Right lobe of liver (tissue), 6 donors: ENCODE results near the gene TSKU. TPM values are rescaled to one million over a fixed set of nuclear protein-coding genes. Genes with fewer than 3 reads are reported as not detected.

Experiments
- ATAC-seq, 4 donors: fragments of 200-7000 bp; cut with Tn5 transposase; one replicate each; pipeline ENCODE4 v1.9.1; 2020; ENCODE audit warnings: mild to moderate bottlenecking in 4 of 4, moderate library complexity in 4 of 4
- DNase-seq, 3 donors: peaks; one replicate each; pipeline ENCODE4 v3.0.0-alpha.2; 2020
- H3K27ac ChIP-seq, 3 donors: fragments of 200-600 bp; one replicate each; pipeline ENCODE4 v1.8.0; 2022
- H3K27me3 ChIP-seq, 2 donors: fragments of 200-600 bp; one replicate each; pipeline ENCODE4 v1.8.0; 2022
- H3K36me3 ChIP-seq, 4 donors: fragments of 200-600 bp; sonication (generic) in 1 of 4; one replicate each; pipeline versions ENCODE4 v1.5.1 to v1.8.0; 2017 to 2022; ENCODE audit warnings: control low read depth in 1 of 4
- H3K4me1 ChIP-seq, 4 donors: fragments of 200-600 bp; sonication (generic) in 1 of 4; one replicate each; pipeline versions ENCODE4 v1.5.1 to v1.8.0; 2017 to 2022; ENCODE audit warnings: control low read depth in 1 of 4
- H3K4me3 ChIP-seq, 3 donors: fragments of 200-600 bp; one replicate each; pipeline ENCODE4 v1.8.0; 2022
- H3K9me3 ChIP-seq, 4 donors: fragments of 200-600 bp; sonication (generic) in 1 of 4; one replicate each; pipeline versions ENCODE4 v1.5.1 to v1.8.0; 2017 to 2022; ENCODE audit warnings: control low read depth in 1 of 4
- POLR2A ChIP-seq: fragments of 450-650 bp; IDR thresholded peaks from one replicate; pipeline ENCODE4 v1.6.1; 2017; ENCODE audit warnings: antibody characterized with exemption, mild to moderate bottlenecking
- WGBS: methylation state at CpG from one replicate; pipeline ENCODE4 v1.1.6; 2018; ENCODE audit warnings: low coverage, low lambda C conversion rate; ENCODE audit not compliant: insufficient coverage; ENCODE audit errors: missing lambda C conversion rate; 5-methylcytosine and 5-hydroxymethylcytosine counted together
- intact Hi-C, 2 donors: fragments of 100-400 bp; cut with DNase I; formaldehyde crosslinking; loops; one replicate each; pipeline versions ENCODE4 v1.11.2 to v1.14.1; 2022
- total RNA-seq, 6 experiments: library from RNA; depleted of rRNA in 2 of 6; stranded (reverse); fragments of >200 nt in 2 of 6; fragmentation: NEBNext Ultra II Directional in 3 of 6; extraction: Animal tissue kit (Norgen Biotek cat#: 25700) in 3 of 6; gene quantifications; one replicate each; pipeline versions ENCODE4 v1.1.0 to v1.2.4, GENCODE V29; 2016 to 2023
- TF ChIP-seq, protein P1 (sequence below), 4 donors: fragments of 200-600 bp in 3 of 4; fragments of 450-650 bp in 1 of 4; IDR thresholded peaks; one replicate each; pipeline versions ENCODE4 v1.5.1 to v1.8.0; 2016 to 2022; ENCODE audit warnings: antibody characterized with exemption in 4 of 4, mild to moderate bottlenecking in 2 of 4
- donor health status: DM: no; HTN: yes; CAD: no.
- donor health status: DM: no; HTN: no; CAD: no.
- donor health status: DM: no; HTN: no; CAD: no.
- donor health status: DM: no; HTN: yes; CAD: no.
- donor health status: DM: no; HTN: yes; CAD: no.

The TSKU gene
- total RNA-seq, 6 experiments from 2014 or later, result 66.1 to 1,026 (median 278) TPM

DNA sequence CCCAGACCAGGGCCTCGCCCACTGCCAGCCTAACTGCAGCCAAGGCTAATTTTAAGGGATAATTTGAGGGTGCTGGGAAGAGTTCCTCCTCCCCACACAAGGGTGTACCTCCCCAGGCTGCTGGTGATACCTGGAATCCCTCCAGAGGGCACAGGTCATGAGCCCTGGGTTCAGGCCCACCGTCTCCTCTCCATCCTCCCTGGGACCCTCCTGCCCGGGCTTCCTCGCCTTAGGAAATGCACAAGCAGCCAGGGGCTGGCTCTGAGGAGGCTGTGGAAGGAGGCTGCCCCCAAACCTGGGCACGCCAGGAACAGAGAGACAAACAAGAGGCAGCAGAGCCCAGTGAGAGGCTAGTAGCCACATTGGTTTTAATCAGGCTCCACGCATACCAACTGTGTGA, 16.6 kb upstream of the TSKU start:
- ATAC-seq (no peak), DNase-seq (no peak)
- Histone ChIP-seq H3K27ac (peak overlapping the region; percentile 69 to 100 (median 69)), H3K9me3 (no peaks in the 10 kb centered on the region), H3K4me1 (peaks cover 0 to 86% (median 29%) of the 10 kb centered on the region in 4 donors), H3K27me3 (no peaks in the 10 kb centered on the region), H3K36me3 (peaks cover 0 to 6% (median 0%) of the 10 kb centered on the region in 4 donors), H3K4me3 (peak overlapping the region in 2 of 3 donors; percentile 56 to 57)
- no peak for TF ChIP-seq POLR2A
- TF ChIP-seq, protein P1, sequence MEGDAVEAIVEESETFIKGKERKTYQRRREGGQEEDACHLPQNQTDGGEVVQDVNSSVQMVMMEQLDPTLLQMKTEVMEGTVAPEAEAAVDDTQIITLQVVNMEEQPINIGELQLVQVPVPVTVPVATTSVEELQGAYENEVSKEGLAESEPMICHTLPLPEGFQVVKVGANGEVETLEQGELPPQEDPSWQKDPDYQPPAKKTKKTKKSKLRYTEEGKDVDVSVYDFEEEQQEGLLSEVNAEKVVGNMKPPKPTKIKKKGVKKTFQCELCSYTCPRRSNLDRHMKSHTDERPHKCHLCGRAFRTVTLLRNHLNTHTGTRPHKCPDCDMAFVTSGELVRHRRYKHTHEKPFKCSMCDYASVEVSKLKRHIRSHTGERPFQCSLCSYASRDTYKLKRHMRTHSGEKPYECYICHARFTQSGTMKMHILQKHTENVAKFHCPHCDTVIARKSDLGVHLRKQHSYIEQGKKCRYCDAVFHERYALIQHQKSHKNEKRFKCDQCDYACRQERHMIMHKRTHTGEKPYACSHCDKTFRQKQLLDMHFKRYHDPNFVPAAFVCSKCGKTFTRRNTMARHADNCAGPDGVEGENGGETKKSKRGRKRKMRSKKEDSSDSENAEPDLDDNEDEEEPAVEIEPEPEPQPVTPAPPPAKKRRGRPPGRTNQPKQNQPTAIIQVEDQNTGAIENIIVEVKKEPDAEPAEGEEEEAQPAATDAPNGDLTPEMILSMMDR (IDR thresholded peaks at IDR 0.05), result no peak
- no CpG with 5 or more reads among the region's 6 CpGs for WGBS
- intact Hi-C loops, result no loop called here

DNA sequence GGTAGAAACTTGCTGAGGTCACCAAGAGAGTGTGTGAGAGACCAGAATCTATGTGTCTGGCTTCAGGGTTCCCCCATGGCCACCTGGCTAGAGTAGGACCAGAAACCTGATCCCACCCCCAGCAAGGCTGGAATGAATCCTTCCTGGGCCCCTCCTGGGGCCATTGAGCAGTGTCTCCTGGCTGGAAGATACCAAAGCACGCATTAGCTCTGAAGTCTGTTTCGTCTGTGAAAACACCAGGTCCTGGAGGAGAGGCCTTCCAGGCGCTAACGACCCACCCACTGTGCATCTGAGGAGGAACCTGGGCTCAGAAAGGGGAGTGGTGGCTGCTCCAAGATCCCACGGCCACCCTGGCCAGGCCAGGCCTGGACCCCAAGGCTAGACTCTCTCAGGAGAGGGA, 15.5 kb upstream of the TSKU start:
- TF ChIP-seq, protein P1 (IDR thresholded peaks at IDR 0.05), result no peak
- TF ChIP-seq POLR2A, result no peak
- H3K4me3 ChIP-seq, result peak overlapping the region; percentile 6 to 57 (median 56)
- DNase-seq (no peak), ATAC-seq (no peak)
- no peaks in the 10 kb centered on the region for H3K27me3 ChIP-seq
- H3K4me1 ChIP-seq, result peaks cover 0 to 83% (median 33%) of the 10 kb centered on the region in 4 donors
- intact Hi-C loops, result no loop called here
- peak overlapping the region; percentile 69 to 100 (median 69) for H3K27ac ChIP-seq
- H3K36me3 ChIP-seq, result peaks cover 0 to 6% (median 0%) of the 10 kb centered on the region in 4 donors
- WGBS, result no CpG with 5 or more reads among the region's 5 CpGs
- H3K9me3 ChIP-seq, result no peaks in the 10 kb centered on the region

DNA sequence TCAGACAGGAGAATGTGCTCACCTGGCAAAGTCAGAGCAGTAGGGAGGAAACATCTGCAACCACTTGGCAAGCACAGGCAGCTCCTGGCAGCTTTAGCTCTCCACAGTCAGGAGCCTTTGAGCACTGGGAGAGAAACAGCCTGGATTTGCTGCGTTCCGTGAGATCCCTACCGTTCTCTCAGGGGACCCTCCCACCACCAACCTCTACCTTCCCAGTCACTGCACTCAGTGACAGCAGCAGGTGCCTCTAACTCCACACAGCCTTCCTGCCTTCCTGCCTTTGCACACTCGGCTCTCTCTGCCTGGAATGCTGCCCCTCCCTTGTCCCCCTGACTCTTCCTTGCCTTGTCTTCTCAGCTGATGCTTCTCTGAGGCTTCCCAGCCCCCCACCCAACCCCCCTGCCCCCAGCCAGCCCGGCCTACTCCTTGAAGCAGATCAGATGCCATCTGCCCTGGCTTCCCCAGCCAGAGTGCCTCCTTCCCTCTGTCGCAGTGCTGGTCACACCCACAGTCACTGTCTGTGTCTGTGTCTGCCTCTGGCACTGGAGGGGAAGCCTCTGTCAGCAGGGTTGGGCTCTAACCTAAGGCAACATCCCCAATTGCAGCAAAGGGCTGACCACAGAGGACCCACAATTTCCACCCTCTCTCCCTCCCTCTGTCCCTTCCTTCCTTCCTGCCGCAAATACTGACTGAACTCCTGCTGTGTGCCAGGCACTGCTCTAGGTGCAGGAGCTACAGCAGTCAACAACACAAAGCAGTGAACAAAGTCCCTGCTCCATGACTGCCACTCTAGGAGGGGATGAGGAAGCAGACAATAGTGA, 14.9 kb upstream of the TSKU start:
- H3K4me1 ChIP-seq, result peaks cover 0 to 83% (median 36%) of the 10 kb centered on the region in 4 donors
- ATAC-seq (peak; percentile 17 to 44 (median 24)), DNase-seq (peak; percentile 59 to 84 (median 83))
- H3K9me3 ChIP-seq, result no peaks in the 10 kb centered on the region
- intact Hi-C loops, result no loop called here
- TF ChIP-seq, protein P1 (IDR thresholded peaks at IDR 0.05), result no peak
- peak; percentile 65 for TF ChIP-seq POLR2A
- WGBS, result 0% methylated on average over 6 of the region's 7 CpGs
- peak overlapping the region; percentile 69 to 100 (median 69) for H3K27ac ChIP-seq
- peak overlapping the region; percentile 6 to 57 (median 56) for H3K4me3 ChIP-seq
- H3K36me3 ChIP-seq, result peaks cover 0 to 6% (median 0%) of the 10 kb centered on the region in 4 donors
- no peaks in the 10 kb centered on the region for H3K27me3 ChIP-seq

DNA sequence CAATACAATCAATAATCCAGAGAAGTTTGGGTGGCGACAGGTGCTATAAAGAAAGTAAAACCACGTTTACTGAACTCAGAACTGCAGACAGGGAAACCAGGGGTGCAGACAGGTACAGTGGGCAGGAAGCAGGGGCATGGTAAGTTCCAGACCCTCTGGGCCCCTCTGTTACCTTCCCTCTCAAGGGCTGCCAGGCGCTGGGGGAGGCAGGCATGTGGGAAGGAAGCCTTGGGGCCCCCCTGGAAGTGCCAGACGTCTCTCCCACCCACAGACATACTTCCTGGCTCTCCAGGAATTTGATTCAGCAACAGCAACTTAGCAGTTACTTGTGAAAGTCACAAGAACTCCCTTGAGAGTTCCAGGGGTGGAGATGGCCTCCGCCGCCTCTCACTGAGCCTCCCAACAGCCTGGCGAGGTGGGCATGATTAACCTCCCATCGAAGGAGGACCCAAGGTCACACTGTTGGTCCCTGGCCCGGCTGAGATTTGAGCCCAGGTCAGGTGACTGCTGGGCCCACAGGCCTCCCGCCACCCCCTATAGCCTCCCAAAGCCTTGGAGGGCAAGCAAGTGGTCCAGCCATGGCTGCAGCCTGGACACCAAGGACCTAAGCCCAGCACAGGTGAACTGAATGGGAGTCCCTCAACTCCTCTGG, 14.1 kb upstream of the TSKU start:
- 9% methylated on average over 3 of the region's 10 CpGs for WGBS
- DNase-seq, result peak in 2 of 3 donors; percentile 72 to 81
- intact Hi-C loops, result no loop called here
- Histone ChIP-seq H3K27ac (peak overlapping the region; percentile 69 to 100 (median 69)), H3K4me1 (peaks cover 0 to 81% (median 39%) of the 10 kb centered on the region in 4 donors), H3K9me3 (no peaks in the 10 kb centered on the region), H3K36me3 (peaks cover 0 to 6% (median 0%) of the 10 kb centered on the region in 4 donors), H3K4me3 (peak overlapping the region; percentile 6 to 57 (median 56)), H3K27me3 (no peaks in the 10 kb centered on the region)
- TF ChIP-seq POLR2A, result no peak
- TF ChIP-seq, protein P1 (IDR thresholded peaks at IDR 0.05), result no peak
- peak in 1 of 4 donors; percentile 3 for ATAC-seq
